ENCODE results near the gene REXO4. TPM values are rescaled to one million over a fixed set of nuclear protein-coding genes. Genes with fewer than 3 reads are reported as not detected.

REXO4 gene
- total and polyA plus RNA-seq, 10 of the 15 experiments (the other 5 are each of a cell fraction or from before 2014, with no cell fraction given): 2.7 to 43.9 (median 30.5) TPM

GRCh38 chr9:133421615-133422542 lies 4.1 kb upstream of the REXO4 start, which contains the start of gene ADAMTS13 (continued):
- TF ChIP-seq E4F1 (IDR thresholded peaks at IDR 0.05; ENCODE audit: borderline replicate concordance, partially characterized antibody): no peak
- peak; percentile 26 for TF ChIP-seq KLF5 (IDR thresholded peaks at IDR 0.05; ENCODE audit: partially characterized antibody)
- no peak for TF ChIP-seq RAD51 (IDR thresholded peaks at IDR 0.05)
- no peak for TF ChIP-seq SMAD5 (IDR thresholded peaks at IDR 0.05; ENCODE audit: low read depth)
- TF ChIP-seq ATF2 (IDR thresholded peaks at IDR 0.05; ENCODE audit: low read length): no peak
- no peak for TF ChIP-seq CEBPB (IDR thresholded peaks at IDR 0.05; ENCODE audit: borderline replicate concordance in 1 of 2, low read depth in 2 of 2, low read length in 2 of 2)
- TF ChIP-seq SUPT20H (IDR thresholded peaks at IDR 0.05; ENCODE audit: borderline replicate concordance, control insufficient read depth, low read depth, low read length): no peak
- peak; percentile 83 for TF ChIP-seq IKZF1 (conservative IDR thresholded peaks at IDR 0.05)
- TF ChIP-seq ATF3 (IDR thresholded peaks at IDR 0.05; ENCODE audit: borderline replicate concordance, extremely low read depth, low read depth, low read length): no peak
- no peak for TF ChIP-seq FOXM1 (IDR thresholded peaks at IDR 0.05; ENCODE audit: low read depth, low read length)
- TF ChIP-seq MXI1 (IDR thresholded peaks at IDR 0.05; ENCODE audit: low read depth, low read length): peak; percentile 77
- peak; percentile 82 for TF ChIP-seq ATF7 (IDR thresholded peaks at IDR 0.05; ENCODE audit: low read depth)

Data from GM12878 (cell line).